ENCODE measurements around the gene ATP13A1. TPM values are rescaled to one million over a fixed set of nuclear protein-coding genes. Genes with fewer than 3 reads are reported as not detected.
"Not testable (repeated sequence)": the region's sequence is repeated elsewhere in the genome, so short reads cannot be mapped to it uniquely, and the experiment has no call there.

Gene ATP13A1
- total RNA-seq, 1 donor from 2014 or later = 92.7 TPM

- DNase-seq = no peak
- H3K4me3 Mint-ChIP-seq (ENCODE audit: unreplicated experiment) = no peak overlapping the region
- no peak overlapping the region for H3K27ac Mint-ChIP-seq (ENCODE audit: unreplicated experiment)
- TF ChIP-seq, protein P1, sequence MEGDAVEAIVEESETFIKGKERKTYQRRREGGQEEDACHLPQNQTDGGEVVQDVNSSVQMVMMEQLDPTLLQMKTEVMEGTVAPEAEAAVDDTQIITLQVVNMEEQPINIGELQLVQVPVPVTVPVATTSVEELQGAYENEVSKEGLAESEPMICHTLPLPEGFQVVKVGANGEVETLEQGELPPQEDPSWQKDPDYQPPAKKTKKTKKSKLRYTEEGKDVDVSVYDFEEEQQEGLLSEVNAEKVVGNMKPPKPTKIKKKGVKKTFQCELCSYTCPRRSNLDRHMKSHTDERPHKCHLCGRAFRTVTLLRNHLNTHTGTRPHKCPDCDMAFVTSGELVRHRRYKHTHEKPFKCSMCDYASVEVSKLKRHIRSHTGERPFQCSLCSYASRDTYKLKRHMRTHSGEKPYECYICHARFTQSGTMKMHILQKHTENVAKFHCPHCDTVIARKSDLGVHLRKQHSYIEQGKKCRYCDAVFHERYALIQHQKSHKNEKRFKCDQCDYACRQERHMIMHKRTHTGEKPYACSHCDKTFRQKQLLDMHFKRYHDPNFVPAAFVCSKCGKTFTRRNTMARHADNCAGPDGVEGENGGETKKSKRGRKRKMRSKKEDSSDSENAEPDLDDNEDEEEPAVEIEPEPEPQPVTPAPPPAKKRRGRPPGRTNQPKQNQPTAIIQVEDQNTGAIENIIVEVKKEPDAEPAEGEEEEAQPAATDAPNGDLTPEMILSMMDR (IDR thresholded peaks at IDR 0.05; ENCODE audit: partially characterized antibody, unreplicated experiment) = no peak
- H3K9me3 Mint-ChIP-seq (ENCODE audit: unreplicated experiment) = peaks cover 2% of the 10 kb centered on the region
- peaks cover 4% of the 10 kb centered on the region for H3K27me3 Mint-ChIP-seq (ENCODE audit: unreplicated experiment)
- no peaks in the 10 kb centered on the region for H3K4me1 Mint-ChIP-seq (ENCODE audit: low read depth, unreplicated experiment)
- peaks cover 12% of the 10 kb centered on the region for H3K36me3 Mint-ChIP-seq (ENCODE audit: unreplicated experiment)
These were observed 23.6 kb upstream of the ATP13A1 start for GRCh38 chr19:19687090-19687489.

GRCh38 chr19:19686580-19686979, 23.1 kb upstream of the ATP13A1 start:
- Mint-ChIP-seq H3K36me3 (ENCODE audit: unreplicated experiment) (peaks cover 12% of the 10 kb centered on the region), H3K27ac (ENCODE audit: unreplicated experiment) (no peak overlapping the region), H3K4me1 (ENCODE audit: low read depth, unreplicated experiment) (no peaks in the 10 kb centered on the region), H3K4me3 (ENCODE audit: unreplicated experiment) (no peak overlapping the region), H3K9me3 (ENCODE audit: unreplicated experiment) (peaks cover 2% of the 10 kb centered on the region), H3K27me3 (ENCODE audit: unreplicated experiment) (peaks cover 4% of the 10 kb centered on the region)
- TF ChIP-seq, protein P1 (IDR thresholded peaks at IDR 0.05; ENCODE audit: partially characterized antibody, unreplicated experiment) = no peak
- no peak for DNase-seq

GRCh38 chr19:19686119-19686518, 22.6 kb upstream of the ATP13A1 start:
- not testable (repeated sequence) for H3K27me3 Mint-ChIP-seq (ENCODE audit: unreplicated experiment); H3K9me3 Mint-ChIP-seq (ENCODE audit: unreplicated experiment); DNase-seq; H3K4me1 Mint-ChIP-seq (ENCODE audit: low read depth, unreplicated experiment); H3K27ac Mint-ChIP-seq (ENCODE audit: unreplicated experiment); H3K4me3 Mint-ChIP-seq (ENCODE audit: unreplicated experiment)
- H3K36me3 Mint-ChIP-seq (ENCODE audit: unreplicated experiment) = peaks cover 14% of the 10 kb centered on the region

- TF ChIP-seq, protein P1 (IDR thresholded peaks at IDR 0.05; ENCODE audit: partially characterized antibody, unreplicated experiment) = no peak
- Mint-ChIP-seq H3K4me1 (ENCODE audit: low read depth, unreplicated experiment) (no peaks in the 10 kb centered on the region), H3K27ac (ENCODE audit: unreplicated experiment) (no peak overlapping the region), H3K4me3 (ENCODE audit: unreplicated experiment) (no peak overlapping the region), H3K27me3 (ENCODE audit: unreplicated experiment) (peaks cover 4% of the 10 kb centered on the region), H3K36me3 (ENCODE audit: unreplicated experiment) (peaks cover 46% of the 10 kb centered on the region), H3K9me3 (ENCODE audit: unreplicated experiment) (peaks cover 6% of the 10 kb centered on the region)
- DNase-seq = no peak
These were observed 15.9 kb upstream of the ATP13A1 start for GRCh38 chr19:19679176-19680073.

DNA sequence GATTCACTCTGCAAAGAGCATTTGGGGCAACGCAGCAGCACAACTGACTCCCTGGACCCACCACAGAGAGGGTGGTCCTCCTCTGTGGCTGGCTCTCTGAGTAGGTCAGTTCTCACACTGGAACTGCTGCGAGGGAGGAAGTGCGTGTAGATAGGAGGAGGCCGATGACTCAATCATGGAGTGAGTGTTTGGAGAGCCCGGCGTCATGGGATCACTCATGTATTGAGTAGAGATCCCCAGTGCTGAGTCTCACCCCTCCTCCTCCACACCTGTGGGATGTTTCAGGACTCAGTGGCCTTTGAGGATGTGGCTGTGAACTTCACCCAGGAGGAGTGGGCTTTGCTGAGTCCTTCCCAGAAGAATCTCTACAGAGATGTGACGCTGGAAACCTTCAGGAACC, 14.1 kb upstream of the ATP13A1 start:
- Mint-ChIP-seq H3K27ac (ENCODE audit: unreplicated experiment) (no peak overlapping the region), H3K4me3 (ENCODE audit: unreplicated experiment) (peak overlapping the region; percentile 42), H3K4me1 (ENCODE audit: low read depth, unreplicated experiment) (no peaks in the 10 kb centered on the region), H3K9me3 (ENCODE audit: unreplicated experiment) (peaks cover 6% of the 10 kb centered on the region), H3K27me3 (ENCODE audit: unreplicated experiment) (no peaks in the 10 kb centered on the region), H3K36me3 (ENCODE audit: unreplicated experiment) (peaks cover 39% of the 10 kb centered on the region)
- TF ChIP-seq, protein P1 (IDR thresholded peaks at IDR 0.05; ENCODE audit: partially characterized antibody, unreplicated experiment) = no peak
- no peak for DNase-seq

All from glutamatergic neuron (in vitro differentiated cells).